NCI-H187 (cell line): ENCODE results near the gene AGBL3.

Source experiments
- DNase-seq, 2 experiments: peaks; one replicate each; lab custom pipeline; 2025; lab: John Stamatoyannopoulos, UW

AGBL3 gene

GRCh38 chr7:135147899-135148721, 161.8 kb downstream of the AGBL3 start, which contains the start of gene TMEM140:
Gene TMEM140 (plus strand): TSS chr7:135148072. CDS start chr7:135164442, 16,370 bp downstream.
- no peak for DNase-seq

GRCh38 chr7:135150072-135150782, 163.9 kb downstream of the AGBL3 start:
- DNase-seq, result no peak

GRCh38 chr7:135151132-135151531, 164.8 kb downstream of the AGBL3 start:
- no peak for DNase-seq

- DNase-seq, result no peak
These were observed 165.2 kb downstream of the AGBL3 start for GRCh38 chr7:135151533-135151932.

GRCh38 chr7:135152442-135152841, 166.1 kb downstream of the AGBL3 start:
- no peak for DNase-seq

- DNase-seq, result no peak
These were observed 168.4 kb downstream of the AGBL3 start for GRCh38 chr7:135154734-135155133.

GRCh38 chr7:135156290-135156689, 170.0 kb downstream of the AGBL3 start:
- DNase-seq, result no peak

GRCh38 chr7:135158141-135158655, 171.9 kb downstream of the AGBL3 start:
- DNase-seq, result no peak

- DNase-seq, result no peak
These were observed 172.6 kb downstream of the AGBL3 start for GRCh38 chr7:135158874-135159273.

- DNase-seq, result no peak
These were observed 173.2 kb downstream of the AGBL3 start for GRCh38 chr7:135159359-135160085.

GRCh38 chr7:135160098-135160857, 174.0 kb downstream of the AGBL3 start:
- no peak for DNase-seq

GRCh38 chr7:135160858-135161653, 174.7 kb downstream of the AGBL3 start:
- DNase-seq, result no peak

GRCh38 chr7:135161669-135162068, 175.4 kb downstream of the AGBL3 start:
- no peak for DNase-seq

- no peak for DNase-seq
These were observed 176.2 kb downstream of the AGBL3 start for GRCh38 chr7:135162382-135163001.

- no peak for DNase-seq
These were observed 178.2 kb downstream of the AGBL3 start for GRCh38 chr7:135164357-135165061.

- DNase-seq, result no peak
These were observed 179.6 kb downstream of the AGBL3 start for GRCh38 chr7:135165862-135166261.

GRCh38 chr7:135166338-135166990, 180.2 kb downstream of the AGBL3 start:
- no peak for DNase-seq

GRCh38 chr7:135167365-135167917, 181.1 kb downstream of the AGBL3 start:
- no peak for DNase-seq

- no peak for DNase-seq
These were observed 181.7 kb downstream of the AGBL3 start for GRCh38 chr7:135168001-135168400.
